ENCODE measurements around the gene SLX9.

DNA sequence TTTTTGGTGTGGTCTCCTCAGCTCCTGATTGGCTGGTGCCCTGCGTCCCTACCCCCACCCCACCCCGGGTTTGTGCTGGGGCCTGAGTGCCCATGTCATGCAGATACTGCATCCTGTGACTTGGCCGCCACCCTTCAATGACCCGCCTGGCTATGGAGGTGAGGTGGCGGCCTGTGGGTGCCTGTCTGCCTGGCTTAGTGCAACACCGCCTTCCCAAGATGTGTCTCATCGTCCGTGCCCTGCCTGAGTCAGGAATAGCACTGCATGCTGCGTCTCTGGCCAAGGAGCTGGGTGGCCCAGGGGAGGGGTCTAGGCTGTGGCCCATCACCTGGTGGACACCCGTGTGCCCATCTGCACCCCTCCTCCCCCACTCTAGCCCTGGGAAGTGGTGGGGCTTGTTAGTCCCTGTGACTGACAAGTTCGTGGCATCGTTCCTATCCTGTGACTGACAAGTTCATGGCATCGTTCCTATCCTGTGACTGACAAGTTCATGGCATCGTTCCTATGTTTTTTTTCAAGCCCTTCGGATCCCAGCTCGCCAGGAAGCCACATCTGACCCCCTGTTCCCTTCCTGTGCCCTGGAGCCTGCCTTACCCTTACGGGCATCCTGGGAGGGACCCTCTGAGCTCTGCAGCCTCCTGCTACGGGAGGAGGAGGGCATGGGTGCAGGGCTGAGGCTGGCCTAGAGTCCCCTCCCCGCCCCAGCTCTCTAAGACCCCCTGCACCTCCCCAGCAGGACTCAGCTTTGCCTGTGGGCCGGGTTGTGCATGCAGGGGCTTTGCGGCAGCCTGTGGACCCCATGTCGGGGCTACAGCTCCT is 7.5 kb downstream of the SLX9 start:
- TF ChIP-seq CTCF (conservative IDR thresholded peaks at IDR 0.05; ENCODE audit: low read depth, low read length): no peak
- no peak for TF ChIP-seq EZH2phosphoT487 (IDR thresholded peaks at IDR 0.05; ENCODE audit: borderline replicate concordance, low read length)
- no peak for TF ChIP-seq EZH2 (IDR thresholded peaks at IDR 0.05; ENCODE audit: low read length, unreplicated experiment)
